ENCODE data around the gene NECTIN4. TPM values are rescaled to one million over a fixed set of nuclear protein-coding genes. Genes with fewer than 3 reads are reported as not detected.

The NECTIN4 gene
- total and polyA plus RNA-seq, 7 experiments from 2014 or later, result not detected

- Histone ChIP-seq H3K4me3 (ENCODE audit: low read length) (peak within 1 kb of the TSS; percentile 95), H3K9me3 (ENCODE audit: control insufficient read depth in 2 of 3, low read length in 3 of 3) (no peaks in the 10 kb centered on the region), H3K27me3 (ENCODE audit: control insufficient read depth in 2 of 2, insufficient read depth in 2 of 2, low read length in 2 of 2) (no peaks in the 10 kb centered on the region), H3K27ac (ENCODE audit: low read depth, low read length) (peak within 1 kb of the TSS; percentile 93), H3K36me3 (ENCODE audit: control insufficient read depth in 2 of 3, insufficient read depth in 3 of 3, low read length in 3 of 3) (peaks cover 14 to 39% (median 17%) of the 10 kb centered on the region in 3 experiments), H3K4me1 (ENCODE audit: control insufficient read depth in 2 of 2, insufficient read depth in 2 of 2, low read length in 2 of 2) (peaks cover 16 to 32% of the 10 kb centered on the region in 2 donors)
- Mint-ChIP-seq H3K4me1 (peaks cover 25 to 57% (median 37%) of the 10 kb centered on the region in 7 donors), H3K27me3 (no peaks in the 10 kb centered on the region), H3K9me3 (peaks cover 0 to 7% (median 0%) of the 10 kb centered on the region in 11 donors), H3K36me3 (peaks cover 3 to 31% (median 9%) of the 10 kb centered on the region in 5 donors), H3K4me3 (peak within 1 kb of the TSS; percentile 88 to 94 (median 92)), H3K27ac (peak within 1 kb of the TSS; percentile 91 to 97 (median 94))
- CTCF ChIA-PET, result interaction anchor here (0.7 to 6.1 kb wide), 7 partner anchors 21 to 60 kb away, joined by 3 to 74 read pairs (median 5); partner anchors contain the start of genes ARHGAP30 and KLHDC9
- DNase-seq (peak; percentile 70 to 90 (median 88)), ATAC-seq (peak; percentile 95)
- intact Hi-C loops (cut with micrococcal nuclease), result loop anchor here (1.0 kb wide), 2 partner anchors 17 to 41 kb away; partner anchors contain the start of gene F11R (in 2 of the 2)
- POLR2A ChIA-PET, result interaction anchor here (0.7 to 16.0 kb wide), 16 partner anchors 8 to 201 kb away, joined by 3 to 377 read pairs (median 4); partner anchors contain the start of genes ARHGAP30, F11R, KLHDC9 and PPOX
Measured at GRCh38 chr1:161038523-161039153, 50.7 kb downstream of the NECTIN4 start, which contains the start of gene TSTD1. TSS of gene TSTD1 (minus strand) at chr1:161038964. CDS start at chr1:161038889, 75 bp downstream.

- ATAC-seq (no peak), DNase-seq (no peak)
- Mint-ChIP-seq H3K4me1 (peaks cover 26 to 53% (median 37%) of the 10 kb centered on the region in 7 donors), H3K36me3 (peaks cover 3 to 28% (median 9%) of the 10 kb centered on the region in 5 donors), H3K4me3 (peak overlapping the region; percentile 88 to 94 (median 92)), H3K9me3 (peaks cover 0 to 7% (median 0%) of the 10 kb centered on the region in 11 donors), H3K27ac (peak overlapping the region; percentile 48 to 97 (median 94)), H3K27me3 (no peaks in the 10 kb centered on the region)
- no peaks in the 10 kb centered on the region for H3K27me3 ChIP-seq (ENCODE audit: control insufficient read depth in 2 of 2, insufficient read depth in 2 of 2, low read length in 2 of 2)
- peak overlapping the region; percentile 95 for H3K4me3 ChIP-seq (ENCODE audit: low read length)
- intact Hi-C loops (cut with micrococcal nuclease), result loop anchor here (1.0 kb wide), 1 partner anchor 17 kb away; the partner anchor contains the start of gene F11R (in 2 of the 2)
- ChIA-PET POLR2A (interaction anchor here (0.6 to 16.0 kb wide), 11 partner anchors 8 to 142 kb away, joined by 3 to 377 read pairs (median 6); partner anchors contain the start of genes ARHGAP30, F11R, KLHDC9 and PPOX), CTCF (interaction anchor here (0.6 to 6.1 kb wide), 8 partner anchors 22 to 87 kb away, joined by 3 to 74 read pairs (median 4); partner anchors contain the start of genes ARHGAP30 and KLHDC9)
- no peaks in the 10 kb centered on the region for H3K9me3 ChIP-seq (ENCODE audit: control insufficient read depth in 2 of 3, low read length in 3 of 3)
- peaks cover 14 to 36% (median 17%) of the 10 kb centered on the region in 3 experiments for H3K36me3 ChIP-seq (ENCODE audit: control insufficient read depth in 2 of 3, insufficient read depth in 3 of 3, low read length in 3 of 3)
- H3K4me1 ChIP-seq (ENCODE audit: control insufficient read depth in 2 of 2, insufficient read depth in 2 of 2, low read length in 2 of 2), result peaks cover 16 to 32% of the 10 kb centered on the region in 2 donors
- H3K27ac ChIP-seq (ENCODE audit: low read depth, low read length), result peak overlapping the region; percentile 93
Measured at GRCh38 chr1:161037661-161038522, 51.5 kb downstream of the NECTIN4 start.

- ATAC-seq, result no peak
- peaks cover 0 to 10% (median 8%) of the 10 kb centered on the region in 5 donors for H3K36me3 Mint-ChIP-seq
- peaks cover 10 to 29% (median 27%) of the 10 kb centered on the region in 7 donors for H3K4me1 Mint-ChIP-seq
Measured at GRCh38 chr1:161033751-161034150, 55.6 kb downstream of the NECTIN4 start.

DNA sequence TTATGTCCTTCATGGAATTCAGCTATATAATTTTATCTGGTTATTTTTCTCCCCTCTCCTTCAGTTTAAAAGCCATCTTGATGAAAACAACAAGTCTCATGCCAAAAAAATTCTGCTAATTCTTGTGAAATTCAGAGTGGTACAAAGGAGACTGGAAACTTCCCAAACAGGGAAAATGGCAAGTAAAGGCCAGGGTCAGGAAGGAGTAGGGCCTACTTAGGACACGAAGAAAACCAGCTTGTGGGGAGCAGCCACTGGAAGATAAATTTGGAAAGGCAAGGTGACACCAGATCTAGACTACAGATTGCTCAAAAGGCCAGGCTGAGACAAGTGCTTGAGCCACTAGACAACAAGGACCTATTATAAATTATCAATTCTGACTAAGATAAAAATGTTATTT is 56.9 kb downstream of the NECTIN4 start:
- intact Hi-C loops (cut with micrococcal nuclease), result no loop called here
- Histone ChIP-seq H3K27ac (ENCODE audit: low read depth, low read length) (no peak overlapping the region), H3K27me3 (ENCODE audit: control insufficient read depth in 2 of 2, insufficient read depth in 2 of 2, low read length in 2 of 2) (no peaks in the 10 kb centered on the region), H3K9me3 (ENCODE audit: control insufficient read depth in 2 of 3, low read length in 3 of 3) (no peaks in the 10 kb centered on the region), H3K4me1 (ENCODE audit: control insufficient read depth in 2 of 2, insufficient read depth in 2 of 2, low read length in 2 of 2) (peaks cover 2% of the 10 kb centered on the region in 2 donors), H3K4me3 (ENCODE audit: low read length) (no peak overlapping the region), H3K36me3 (ENCODE audit: control insufficient read depth in 2 of 3, insufficient read depth in 3 of 3, low read length in 3 of 3) (no peaks in the 10 kb centered on the region)
- Mint-ChIP-seq H3K27me3 (no peaks in the 10 kb centered on the region), H3K4me1 (peaks cover 9 to 22% (median 17%) of the 10 kb centered on the region in 7 donors), H3K4me3 (no peak overlapping the region), H3K9me3 (no peaks in the 10 kb centered on the region), H3K27ac (peak overlapping the region in 1 of 9 donors; percentile 6), H3K36me3 (peaks cover 0 to 10% (median 7%) of the 10 kb centered on the region in 5 donors)
- DNase-seq (no peak), ATAC-seq (no peak)
- ChIA-PET POLR2A (interaction anchor here (0.6 to 1.3 kb wide), 6 partner anchors 9 to 36 kb away, joined by 3 to 5 read pairs (median 4); partner anchors contain the start of genes F11R and USF1), CTCF (interaction anchor here (1.0 to 1.9 kb wide), 4 partner anchors 11 to 65 kb away, joined by 3 to 6 read pairs (median 4); partner anchors contain the start of genes F11R and KLHDC9)

More at GRCh38 chr1:161033751-161034150, 55.6 kb downstream of the NECTIN4 start:
- H3K9me3 ChIP-seq (ENCODE audit: control insufficient read depth in 2 of 3, low read length in 3 of 3), result no peaks in the 10 kb centered on the region
- ChIA-PET POLR2A (interaction anchor here (0.6 to 1.3 kb wide), 3 partner anchors 12 to 151 kb away, joined by 3 to 5 read pairs (median 3); partner anchors contain the start of genes F11R and USF1), CTCF (interaction anchor here (0.7 to 1.9 kb wide), 4 partner anchors 28 to 786 kb away, joined by 3 to 6 read pairs (median 3); partner anchors contain the start of gene KLHDC9)
- no peak overlapping the region for H3K4me3 ChIP-seq (ENCODE audit: low read length)
- intact Hi-C loops (cut with micrococcal nuclease), result no loop called here
- no peaks in the 10 kb centered on the region for H3K27me3 ChIP-seq (ENCODE audit: control insufficient read depth in 2 of 2, insufficient read depth in 2 of 2, low read length in 2 of 2)
- peaks cover 9 to 11% of the 10 kb centered on the region in 2 donors for H3K4me1 ChIP-seq (ENCODE audit: control insufficient read depth in 2 of 2, insufficient read depth in 2 of 2, low read length in 2 of 2)
- Mint-ChIP-seq H3K4me3 (no peak overlapping the region), H3K27ac (no peak overlapping the region), H3K27me3 (no peaks in the 10 kb centered on the region), H3K9me3 (peaks cover 0 to under 1% (median 0%) of the 10 kb centered on the region in 11 donors)
- no peak overlapping the region for H3K27ac ChIP-seq (ENCODE audit: low read depth, low read length)
- no peak for DNase-seq
- no peaks in the 10 kb centered on the region for H3K36me3 ChIP-seq (ENCODE audit: control insufficient read depth in 2 of 3, insufficient read depth in 3 of 3, low read length in 3 of 3)

DNA sequence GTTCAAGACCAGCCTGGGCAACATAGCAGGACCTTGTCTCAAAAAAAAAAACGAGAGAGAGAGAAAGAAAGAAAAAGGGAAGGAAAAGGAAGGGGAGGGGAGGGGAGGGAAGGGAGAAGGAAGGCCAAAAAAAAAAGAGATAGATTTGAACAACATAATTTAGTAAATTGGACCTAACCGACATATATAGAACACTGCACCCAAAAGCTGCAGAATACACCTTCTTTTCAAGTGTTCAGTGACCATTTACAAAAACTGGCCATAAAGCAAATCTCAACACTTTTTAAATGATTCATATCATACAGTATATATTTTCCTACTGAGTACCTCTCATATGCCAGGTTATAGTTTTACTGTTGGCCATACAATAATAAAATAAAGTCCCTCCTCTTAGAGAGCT is 57.5 kb downstream of the NECTIN4 start:
- no peaks in the 10 kb centered on the region for H3K36me3 ChIP-seq (ENCODE audit: control insufficient read depth in 2 of 3, insufficient read depth in 3 of 3, low read length in 3 of 3)
- ATAC-seq (no peak), DNase-seq (no peak)
- no peaks in the 10 kb centered on the region for H3K9me3 ChIP-seq (ENCODE audit: control insufficient read depth in 2 of 3, low read length in 3 of 3)
- POLR2A ChIA-PET, result interaction anchor here (0.6 to 1.3 kb wide), 4 partner anchors 8 to 36 kb away, joined by 4 to 5 read pairs (median 4); partner anchors contain the start of genes F11R and USF1
- intact Hi-C loops (cut with micrococcal nuclease), result no loop called here
- Mint-ChIP-seq H3K36me3 (peaks cover 0 to 14% (median 7%) of the 10 kb centered on the region in 5 donors), H3K27ac (peak overlapping the region in 3 of 9 donors; percentile 6 to 75 (median 41)), H3K4me3 (no peak overlapping the region), H3K4me1 (peaks cover 9 to 22% (median 15%) of the 10 kb centered on the region in 7 donors), H3K9me3 (peaks cover 0 to 4% (median 0%) of the 10 kb centered on the region in 11 donors), H3K27me3 (no peaks in the 10 kb centered on the region)
- no peaks in the 10 kb centered on the region for H3K27me3 ChIP-seq (ENCODE audit: control insufficient read depth in 2 of 2, insufficient read depth in 2 of 2, low read length in 2 of 2)
- no peak overlapping the region for H3K27ac ChIP-seq (ENCODE audit: low read depth, low read length)
- CTCF ChIA-PET, result interaction anchor here (0.6 to 1.9 kb wide), 4 partner anchors 11 to 66 kb away, joined by 3 to 7 read pairs (median 6); partner anchors contain the start of genes F11R and KLHDC9
- H3K4me1 ChIP-seq (ENCODE audit: control insufficient read depth in 2 of 2, insufficient read depth in 2 of 2, low read length in 2 of 2), result no peaks in the 10 kb centered on the region
- no peak overlapping the region for H3K4me3 ChIP-seq (ENCODE audit: low read length)
